ENCODE results near the gene NRDE2. TPM values are rescaled to one million over a fixed set of nuclear protein-coding genes. Genes with fewer than 3 reads are reported as not detected.

The NRDE2 gene
- total and polyA plus RNA-seq, 2 donors from 2014 or later = 7.0 to 27.9 TPM

DNA sequence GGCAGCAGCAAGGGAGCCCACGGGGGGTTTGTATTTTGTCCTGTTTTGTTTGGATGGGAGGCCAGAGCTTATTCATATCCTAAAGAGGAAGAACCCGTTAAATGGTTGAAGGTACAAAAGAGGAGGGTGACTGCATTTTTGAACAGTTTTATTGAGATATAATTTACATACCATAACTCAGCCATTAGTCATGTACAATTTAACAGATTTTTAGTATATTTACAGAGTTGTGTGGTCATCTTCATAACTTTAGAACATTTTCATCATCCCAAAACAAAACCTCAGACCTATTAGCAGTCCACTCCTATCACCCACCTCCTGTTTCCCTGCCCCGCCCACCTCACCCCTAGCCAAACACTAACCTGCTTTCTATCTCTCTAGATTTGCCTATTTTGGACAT, 12.6 kb downstream of the NRDE2 start:
- TF ChIP-seq CTCF (IDR thresholded peaks at IDR 0.05; ENCODE audit: borderline replicate concordance, extremely low read depth, insufficient read depth) = no peak
- Histone ChIP-seq H3K4me1 (ENCODE audit: control insufficient read depth in 2 of 3, insufficient read depth in 2 of 3, low read depth in 1 of 3, low read length in 3 of 3) (no peaks in the 10 kb centered on the region), H3K27ac (ENCODE audit: low read depth in 2 of 2, low read length in 2 of 2) (no peak overlapping the region), H3K9ac (ENCODE audit: low read length in 3 of 3) (no peak overlapping the region), H3K36me3 (ENCODE audit: control insufficient read depth in 2 of 3, insufficient read depth in 3 of 3, low read length in 3 of 3) (peaks cover 0 to 12% (median 10%) of the 10 kb centered on the region in 3 donors), H3K4me3 (ENCODE audit: low read length in 3 of 3) (no peak overlapping the region), H3K27me3 (ENCODE audit: control insufficient read depth, insufficient read depth, low read length) (no peaks in the 10 kb centered on the region), H3K9me3 (ENCODE audit: control insufficient read depth in 2 of 3, insufficient read depth in 1 of 3, low read length in 3 of 3) (no peaks in the 10 kb centered on the region)
- intact Hi-C loops (cut with DNase I) = no loop called here
- FAIRE-seq (no peak), DNase-seq (no peak)

- H3K4me1 ChIP-seq (ENCODE audit: control insufficient read depth in 2 of 3, insufficient read depth in 2 of 3, low read depth in 1 of 3, low read length in 3 of 3) = no peaks in the 10 kb centered on the region
- FAIRE-seq (no peak), DNase-seq (no peak)
Observed at GRCh38 chr14:90318016-90318415, 13.7 kb downstream of the NRDE2 start.

GRCh38 chr14:90317286-90317685, 14.5 kb downstream of the NRDE2 start:
- Histone ChIP-seq H3K4me3 (ENCODE audit: low read length in 3 of 3) (no peak overlapping the region), H3K27ac (ENCODE audit: low read depth in 2 of 2, low read length in 2 of 2) (no peak overlapping the region), H3K9ac (ENCODE audit: low read length in 3 of 3) (no peak overlapping the region), H3K27me3 (ENCODE audit: control insufficient read depth, insufficient read depth, low read length) (no peaks in the 10 kb centered on the region), H3K4me1 (ENCODE audit: control insufficient read depth in 2 of 3, insufficient read depth in 2 of 3, low read depth in 1 of 3, low read length in 3 of 3) (no peaks in the 10 kb centered on the region), H3K9me3 (ENCODE audit: control insufficient read depth in 2 of 3, insufficient read depth in 1 of 3, low read length in 3 of 3) (no peaks in the 10 kb centered on the region), H3K36me3 (ENCODE audit: control insufficient read depth in 2 of 3, insufficient read depth in 3 of 3, low read length in 3 of 3) (peaks cover 3 to 24% (median 14%) of the 10 kb centered on the region in 3 donors)
- DNase-seq (no peak), FAIRE-seq (no peak)
- intact Hi-C loops (cut with DNase I) = no loop called here
- TF ChIP-seq CTCF (IDR thresholded peaks at IDR 0.05; ENCODE audit: borderline replicate concordance, extremely low read depth, insufficient read depth) = no peak

More at GRCh38 chr14:90318016-90318415, 13.7 kb downstream of the NRDE2 start:
- no peaks in the 10 kb centered on the region for H3K9me3 ChIP-seq (ENCODE audit: control insufficient read depth in 2 of 3, insufficient read depth in 1 of 3, low read length in 3 of 3)
- no peak overlapping the region for H3K27ac ChIP-seq (ENCODE audit: low read depth in 2 of 2, low read length in 2 of 2)
- TF ChIP-seq CTCF (IDR thresholded peaks at IDR 0.05; ENCODE audit: borderline replicate concordance, extremely low read depth, insufficient read depth) = no peak
- H3K4me3 ChIP-seq (ENCODE audit: low read length in 3 of 3) = no peak overlapping the region
- H3K36me3 ChIP-seq (ENCODE audit: control insufficient read depth in 2 of 3, insufficient read depth in 3 of 3, low read length in 3 of 3) = peaks cover 3 to 22% (median 13%) of the 10 kb centered on the region in 3 donors
- intact Hi-C loops (cut with DNase I) = no loop called here
- no peak overlapping the region for H3K9ac ChIP-seq (ENCODE audit: low read length in 3 of 3)
- no peaks in the 10 kb centered on the region for H3K27me3 ChIP-seq (ENCODE audit: control insufficient read depth, insufficient read depth, low read length)

DNA sequence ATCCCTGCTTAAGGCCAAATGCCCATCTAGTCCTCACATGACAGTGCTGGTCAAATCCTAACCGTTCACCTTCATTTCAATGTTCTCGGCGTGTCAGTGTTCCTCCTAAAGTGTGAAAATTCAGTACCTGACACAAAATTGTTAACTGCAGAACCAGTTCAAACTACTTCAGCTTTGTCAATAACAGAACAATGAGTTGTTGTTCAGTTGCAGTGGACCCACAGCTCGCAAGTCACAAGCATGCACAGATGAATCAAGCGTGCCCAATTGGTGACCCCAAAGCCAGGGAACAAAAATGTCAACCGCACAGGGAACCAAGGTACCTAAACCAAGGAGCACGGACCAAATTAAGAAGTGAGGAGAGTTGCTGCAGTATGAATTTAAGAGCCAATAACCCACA, 23.2 kb downstream of the NRDE2 start:
- Histone ChIP-seq H3K9me3 (ENCODE audit: control insufficient read depth in 2 of 3, insufficient read depth in 1 of 3, low read length in 3 of 3) (no peaks in the 10 kb centered on the region), H3K4me1 (ENCODE audit: control insufficient read depth in 2 of 3, insufficient read depth in 2 of 3, low read depth in 1 of 3, low read length in 3 of 3) (no peaks in the 10 kb centered on the region), H3K4me3 (ENCODE audit: low read length in 3 of 3) (no peak overlapping the region), H3K27me3 (ENCODE audit: control insufficient read depth, insufficient read depth, low read length) (no peaks in the 10 kb centered on the region), H3K9ac (ENCODE audit: low read length in 3 of 3) (no peak overlapping the region), H3K36me3 (ENCODE audit: control insufficient read depth in 2 of 3, insufficient read depth in 3 of 3, low read length in 3 of 3) (peaks cover 3 to 36% (median 30%) of the 10 kb centered on the region in 3 donors), H3K27ac (ENCODE audit: low read depth in 2 of 2, low read length in 2 of 2) (no peak overlapping the region)
- intact Hi-C loops (cut with DNase I) = no loop called here
- FAIRE-seq (no peak), DNase-seq (no peak)
- TF ChIP-seq CTCF (IDR thresholded peaks at IDR 0.05; ENCODE audit: borderline replicate concordance, extremely low read depth, insufficient read depth) = no peak
